ENCODE results near the gene RNF5.

Gene RNF5

DNA sequence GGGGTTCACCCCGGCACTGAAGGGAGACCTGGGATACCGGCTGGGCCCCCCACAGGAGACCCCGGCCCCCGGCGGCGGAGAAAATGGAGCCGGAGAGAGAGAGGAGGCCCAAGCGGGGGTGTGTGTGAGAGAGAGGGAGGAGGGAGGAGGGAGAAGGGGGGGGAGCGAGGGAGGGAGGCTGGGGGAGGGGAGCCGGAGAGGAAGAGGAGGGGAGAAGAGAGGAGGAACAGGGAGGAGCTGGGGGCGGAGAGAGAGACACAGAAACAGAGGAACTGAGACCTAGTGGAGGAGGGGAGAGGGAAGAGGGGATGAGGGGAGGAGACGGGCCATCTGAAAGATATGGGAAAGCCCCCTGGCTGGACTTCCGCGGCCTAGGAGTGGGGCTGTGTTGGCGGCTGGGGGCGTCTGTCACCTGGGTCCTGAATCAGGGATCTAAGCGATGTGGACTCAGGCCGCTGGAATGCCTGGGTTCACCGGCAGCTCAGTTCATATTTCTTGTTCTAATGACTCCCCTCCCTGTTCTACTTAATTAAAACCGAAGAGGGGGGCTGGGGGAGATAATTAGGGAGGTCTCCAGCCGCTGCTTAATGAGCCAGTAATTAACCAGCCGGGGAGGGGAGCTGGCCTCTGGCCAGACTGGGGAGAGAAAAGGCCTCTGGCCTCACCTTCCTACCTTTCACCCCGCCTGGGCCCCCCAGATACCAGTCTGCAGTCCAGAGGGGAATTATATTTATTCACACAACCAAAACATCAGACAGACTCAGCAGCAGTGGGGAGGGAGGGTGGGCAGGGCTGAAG, 12.0 kb downstream of the RNF5 start, which contains the start of gene PBX2 (continued):
- TF ChIP-seq, protein P1, sequence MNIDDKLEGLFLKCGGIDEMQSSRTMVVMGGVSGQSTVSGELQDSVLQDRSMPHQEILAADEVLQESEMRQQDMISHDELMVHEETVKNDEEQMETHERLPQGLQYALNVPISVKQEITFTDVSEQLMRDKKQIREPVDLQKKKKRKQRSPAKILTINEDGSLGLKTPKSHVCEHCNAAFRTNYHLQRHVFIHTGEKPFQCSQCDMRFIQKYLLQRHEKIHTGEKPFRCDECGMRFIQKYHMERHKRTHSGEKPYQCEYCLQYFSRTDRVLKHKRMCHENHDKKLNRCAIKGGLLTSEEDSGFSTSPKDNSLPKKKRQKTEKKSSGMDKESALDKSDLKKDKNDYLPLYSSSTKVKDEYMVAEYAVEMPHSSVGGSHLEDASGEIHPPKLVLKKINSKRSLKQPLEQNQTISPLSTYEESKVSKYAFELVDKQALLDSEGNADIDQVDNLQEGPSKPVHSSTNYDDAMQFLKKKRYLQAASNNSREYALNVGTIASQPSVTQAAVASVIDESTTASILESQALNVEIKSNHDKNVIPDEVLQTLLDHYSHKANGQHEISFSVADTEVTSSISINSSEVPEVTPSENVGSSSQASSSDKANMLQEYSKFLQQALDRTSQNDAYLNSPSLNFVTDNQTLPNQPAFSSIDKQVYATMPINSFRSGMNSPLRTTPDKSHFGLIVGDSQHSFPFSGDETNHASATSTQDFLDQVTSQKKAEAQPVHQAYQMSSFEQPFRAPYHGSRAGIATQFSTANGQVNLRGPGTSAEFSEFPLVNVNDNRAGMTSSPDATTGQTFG (tag by site-specific recombination; IDR thresholded peaks at IDR 0.05; ENCODE audit: borderline replicate concordance), result no peak
- TF ChIP-seq ZNF629 (tag by site-specific recombination; IDR thresholded peaks at IDR 0.05) (peak; percentile 70), ZIC2 (tag by site-specific recombination; IDR thresholded peaks at IDR 0.05) (peak; percentile 91), ZNF266 (tag by site-specific recombination; IDR thresholded peaks at IDR 0.05; ENCODE audit: low read depth) (no peak), ZBTB17 (tag by site-specific recombination; IDR thresholded peaks at IDR 0.05) (peak; percentile 74), ZBTB8A (tag by site-specific recombination; IDR thresholded peaks at IDR 0.05) (0 out of 2 replicates have a peak, but pooled peaks have one; percentile 31), ZNF677 (tag by site-specific recombination; IDR thresholded peaks at IDR 0.05) (no peak)
- TF ChIP-seq, protein P2, sequence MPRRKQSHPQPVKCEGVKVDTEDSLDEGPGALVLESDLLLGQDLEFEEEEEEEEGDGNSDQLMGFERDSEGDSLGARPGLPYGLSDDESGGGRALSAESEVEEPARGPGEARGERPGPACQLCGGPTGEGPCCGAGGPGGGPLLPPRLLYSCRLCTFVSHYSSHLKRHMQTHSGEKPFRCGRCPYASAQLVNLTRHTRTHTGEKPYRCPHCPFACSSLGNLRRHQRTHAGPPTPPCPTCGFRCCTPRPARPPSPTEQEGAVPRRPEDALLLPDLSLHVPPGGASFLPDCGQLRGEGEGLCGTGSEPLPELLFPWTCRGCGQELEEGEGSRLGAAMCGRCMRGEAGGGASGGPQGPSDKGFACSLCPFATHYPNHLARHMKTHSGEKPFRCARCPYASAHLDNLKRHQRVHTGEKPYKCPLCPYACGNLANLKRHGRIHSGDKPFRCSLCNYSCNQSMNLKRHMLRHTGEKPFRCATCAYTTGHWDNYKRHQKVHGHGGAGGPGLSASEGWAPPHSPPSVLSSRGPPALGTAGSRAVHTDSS (tag by site-specific recombination; IDR thresholded peaks at IDR 0.05), result peak; percentile 87

DNA sequence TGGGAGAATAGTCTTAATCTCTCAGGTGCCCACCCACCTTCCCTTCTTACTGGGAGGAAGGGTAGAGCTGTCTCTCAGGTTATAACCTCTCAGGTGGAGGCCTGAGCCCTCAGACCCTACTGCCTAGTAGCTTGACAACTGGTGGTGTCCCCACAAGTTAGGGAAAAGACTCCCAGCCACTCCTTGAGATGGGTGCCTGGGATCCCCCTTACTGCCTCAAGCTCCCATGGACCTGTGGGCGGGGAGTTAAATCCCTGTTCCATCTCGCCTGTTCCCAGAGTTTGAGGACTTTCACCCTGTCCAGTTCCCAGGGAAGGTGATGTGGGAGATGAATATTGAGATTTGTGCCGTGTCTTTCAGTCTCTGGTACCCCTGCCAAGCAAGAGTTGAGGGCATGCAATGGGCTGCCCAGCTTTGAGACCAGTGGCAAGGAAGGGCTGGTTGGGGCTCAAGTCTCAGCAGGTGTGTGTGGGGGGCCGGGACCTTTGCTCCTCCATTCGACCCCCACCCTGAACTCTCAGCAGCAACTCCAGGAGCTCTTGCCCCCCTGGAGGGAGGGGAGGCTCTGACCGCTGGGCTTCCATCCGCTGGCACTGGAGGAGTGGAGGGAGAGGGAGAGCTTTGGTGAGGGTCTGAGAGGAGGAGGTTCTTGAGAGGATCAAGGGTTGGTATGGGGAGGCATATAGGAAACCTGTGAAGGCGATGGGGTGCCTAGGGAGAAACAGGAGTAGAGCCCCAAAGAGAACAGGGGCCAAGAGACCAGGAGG, 12.9 kb downstream of the RNF5 start:
- Histone ChIP-seq H3K9me3 (ENCODE audit: control insufficient read depth, insufficient read depth, low read depth, low read length) (no peaks in the 10 kb centered on the region), H3K36me3 (ENCODE audit: control insufficient read depth in 2 of 2, insufficient read depth in 1 of 2, low read length in 2 of 2) (peaks cover 0 to 24% of the 10 kb centered on the region in 2 experiments; a peak in 1 of 3 replicates), H3K27ac (ENCODE audit: extremely low read depth, low read depth, low read length) (peak overlapping the region; percentile 74), H3K4me1 (ENCODE audit: control insufficient read depth, insufficient read depth, low read length) (peaks cover 10% of the 10 kb centered on the region), H3K4me3 (ENCODE audit: low read depth, low read length) (no peak overlapping the region)
- POLR2A ChIA-PET, result interaction anchor here (0.7 to 2.2 kb wide), 10 partner anchors 12 to 781 kb away, joined by 5 to 18 read pairs (median 6); partner anchors contain the start of genes AGPAT1, ATF6B, FKBPL and HSPA1B
- CTCF ChIA-PET, result interaction anchor here (0.7 to 1.8 kb wide), 3 partner anchors 9 to 422 kb away, joined by 3 to 6 read pairs (median 4); no protein-coding TSS in a partner anchor
- 0 out of 2 replicates have a peak, but pooled peaks have one; percentile 22 for TF ChIP-seq ZBTB48 (tag by site-specific recombination; IDR thresholded peaks at IDR 0.05)
- no peak for TF ChIP-seq KLF8 (tag by site-specific recombination; IDR thresholded peaks at IDR 0.05)
- TF ChIP-seq ZNF596 (tag by site-specific recombination; IDR thresholded peaks at IDR 0.05), result no peak
- TF ChIP-seq, protein P3, sequence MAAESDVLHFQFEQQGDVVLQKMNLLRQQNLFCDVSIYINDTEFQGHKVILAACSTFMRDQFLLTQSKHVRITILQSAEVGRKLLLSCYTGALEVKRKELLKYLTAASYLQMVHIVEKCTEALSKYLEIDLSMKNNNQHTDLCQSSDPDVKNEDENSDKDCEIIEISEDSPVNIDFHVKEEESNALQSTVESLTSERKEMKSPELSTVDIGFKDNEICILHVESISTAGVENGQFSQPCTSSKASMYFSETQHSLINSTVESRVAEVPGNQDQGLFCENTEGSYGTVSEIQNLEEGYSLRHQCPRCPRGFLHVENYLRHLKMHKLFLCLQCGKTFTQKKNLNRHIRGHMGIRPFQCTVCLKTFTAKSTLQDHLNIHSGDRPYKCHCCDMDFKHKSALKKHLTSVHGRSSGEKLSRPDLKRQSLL (tag by site-specific recombination; IDR thresholded peaks at IDR 0.05), result no peak
- TF ChIP-seq, protein P4, sequence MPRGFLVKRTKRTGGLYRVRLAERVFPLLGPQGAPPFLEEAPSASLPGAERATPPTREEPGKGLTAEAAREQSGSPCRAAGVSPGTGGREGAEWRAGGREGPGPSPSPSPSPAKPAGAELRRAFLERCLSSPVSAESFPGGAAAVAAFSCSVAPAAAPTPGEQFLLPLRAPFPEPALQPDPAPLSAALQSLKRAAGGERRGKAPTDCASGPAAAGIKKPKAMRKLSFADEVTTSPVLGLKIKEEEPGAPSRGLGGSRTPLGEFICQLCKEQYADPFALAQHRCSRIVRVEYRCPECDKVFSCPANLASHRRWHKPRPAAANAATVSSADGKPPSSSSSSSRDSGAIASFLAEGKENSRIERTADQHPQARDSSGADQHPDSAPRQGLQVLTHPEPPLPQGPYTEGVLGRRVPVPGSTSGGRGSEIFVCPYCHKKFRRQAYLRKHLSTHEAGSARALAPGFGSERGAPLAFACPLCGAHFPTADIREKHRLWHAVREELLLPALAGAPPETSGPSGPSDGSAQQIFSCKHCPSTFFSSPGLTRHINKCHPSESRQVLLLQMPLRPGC (tag by site-specific recombination; IDR thresholded peaks at IDR 0.05), result no peak
- TF ChIP-seq ZNF549 (tag by site-specific recombination; IDR thresholded peaks at IDR 0.05), result no peak
- TF ChIP-seq ZIC2 (tag by site-specific recombination; IDR thresholded peaks at IDR 0.05), result peak; percentile 17; the same call in 1 of the 2 replicates
- no peak for TF ChIP-seq ZNF223 (tag by site-specific recombination; IDR thresholded peaks at IDR 0.05)
- no peak for TF ChIP-seq ZNF558 (tag by site-specific recombination; IDR thresholded peaks at IDR 0.05)
- TF ChIP-seq ZNF391 (tag by site-specific recombination; IDR thresholded peaks at IDR 0.05; ENCODE audit: borderline replicate concordance, low read depth), result no peak
- TF ChIP-seq, protein P5, sequence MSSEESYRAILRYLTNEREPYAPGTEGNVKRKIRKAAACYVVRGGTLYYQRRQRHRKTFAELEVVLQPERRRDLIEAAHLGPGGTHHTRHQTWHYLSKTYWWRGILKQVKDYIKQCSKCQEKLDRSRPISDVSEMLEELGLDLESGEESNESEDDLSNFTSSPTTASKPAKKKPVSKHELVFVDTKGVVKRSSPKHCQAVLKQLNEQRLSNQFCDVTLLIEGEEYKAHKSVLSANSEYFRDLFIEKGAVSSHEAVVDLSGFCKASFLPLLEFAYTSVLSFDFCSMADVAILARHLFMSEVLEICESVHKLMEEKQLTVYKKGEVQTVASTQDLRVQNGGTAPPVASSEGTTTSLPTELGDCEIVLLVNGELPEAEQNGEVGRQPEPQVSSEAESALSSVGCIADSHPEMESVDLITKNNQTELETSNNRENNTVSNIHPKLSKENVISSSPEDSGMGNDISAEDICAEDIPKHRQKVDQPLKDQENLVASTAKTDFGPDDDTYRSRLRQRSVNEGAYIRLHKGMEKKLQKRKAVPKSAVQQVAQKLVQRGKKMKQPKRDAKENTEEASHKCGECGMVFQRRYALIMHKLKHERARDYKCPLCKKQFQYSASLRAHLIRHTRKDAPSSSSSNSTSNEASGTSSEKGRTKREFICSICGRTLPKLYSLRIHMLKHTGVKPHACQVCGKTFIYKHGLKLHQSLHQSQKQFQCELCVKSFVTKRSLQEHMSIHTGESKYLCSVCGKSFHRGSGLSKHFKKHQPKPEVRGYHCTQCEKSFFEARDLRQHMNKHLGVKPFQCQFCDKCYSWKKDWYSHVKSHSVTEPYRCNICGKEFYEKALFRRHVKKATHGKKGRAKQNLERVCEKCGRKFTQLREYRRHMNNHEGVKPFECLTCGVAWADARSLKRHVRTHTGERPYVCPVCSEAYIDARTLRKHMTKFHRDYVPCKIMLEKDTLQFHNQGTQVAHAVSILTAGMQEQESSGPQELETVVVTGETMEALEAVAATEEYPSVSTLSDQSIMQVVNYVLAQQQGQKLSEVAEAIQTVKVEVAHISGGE (tag by site-specific recombination; conservative IDR thresholded peaks at IDR 0.05; ENCODE audit: low read depth), result no peak
- TF ChIP-seq TRIM28 (IDR thresholded peaks at IDR 0.05; ENCODE audit: borderline replicate concordance, low read length), result no peak
- TF ChIP-seq ZNF211 (tag by site-specific recombination; IDR thresholded peaks at IDR 0.05; ENCODE audit: low read depth), result no peak
- TF ChIP-seq, protein P6, sequence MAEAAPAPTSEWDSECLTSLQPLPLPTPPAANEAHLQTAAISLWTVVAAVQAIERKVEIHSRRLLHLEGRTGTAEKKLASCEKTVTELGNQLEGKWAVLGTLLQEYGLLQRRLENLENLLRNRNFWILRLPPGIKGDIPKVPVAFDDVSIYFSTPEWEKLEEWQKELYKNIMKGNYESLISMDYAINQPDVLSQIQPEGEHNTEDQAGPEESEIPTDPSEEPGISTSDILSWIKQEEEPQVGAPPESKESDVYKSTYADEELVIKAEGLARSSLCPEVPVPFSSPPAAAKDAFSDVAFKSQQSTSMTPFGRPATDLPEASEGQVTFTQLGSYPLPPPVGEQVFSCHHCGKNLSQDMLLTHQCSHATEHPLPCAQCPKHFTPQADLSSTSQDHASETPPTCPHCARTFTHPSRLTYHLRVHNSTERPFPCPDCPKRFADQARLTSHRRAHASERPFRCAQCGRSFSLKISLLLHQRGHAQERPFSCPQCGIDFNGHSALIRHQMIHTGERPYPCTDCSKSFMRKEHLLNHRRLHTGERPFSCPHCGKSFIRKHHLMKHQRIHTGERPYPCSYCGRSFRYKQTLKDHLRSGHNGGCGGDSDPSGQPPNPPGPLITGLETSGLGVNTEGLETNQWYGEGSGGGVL (tag by site-specific recombination; IDR thresholded peaks at IDR 0.05), result no peak

All from HEK293 (cell line).